SH-SY5Y (cell line): Measurements from ENCODE around the gene EDC3.

Experiments used
- GATA2 ChIP-seq: IDR thresholded peaks from 2 replicates; pipeline ENCODE4 v1.6.1; 2011; ENCODE audit warnings: mild to moderate bottlenecking, low read depth, low read length
- GATA3 ChIP-seq: IDR thresholded peaks from 2 replicates; pipeline ENCODE4 v1.6.1; 2011; ENCODE audit warnings: low read depth, mild to moderate bottlenecking, low read length, moderate library complexity

DNA sequence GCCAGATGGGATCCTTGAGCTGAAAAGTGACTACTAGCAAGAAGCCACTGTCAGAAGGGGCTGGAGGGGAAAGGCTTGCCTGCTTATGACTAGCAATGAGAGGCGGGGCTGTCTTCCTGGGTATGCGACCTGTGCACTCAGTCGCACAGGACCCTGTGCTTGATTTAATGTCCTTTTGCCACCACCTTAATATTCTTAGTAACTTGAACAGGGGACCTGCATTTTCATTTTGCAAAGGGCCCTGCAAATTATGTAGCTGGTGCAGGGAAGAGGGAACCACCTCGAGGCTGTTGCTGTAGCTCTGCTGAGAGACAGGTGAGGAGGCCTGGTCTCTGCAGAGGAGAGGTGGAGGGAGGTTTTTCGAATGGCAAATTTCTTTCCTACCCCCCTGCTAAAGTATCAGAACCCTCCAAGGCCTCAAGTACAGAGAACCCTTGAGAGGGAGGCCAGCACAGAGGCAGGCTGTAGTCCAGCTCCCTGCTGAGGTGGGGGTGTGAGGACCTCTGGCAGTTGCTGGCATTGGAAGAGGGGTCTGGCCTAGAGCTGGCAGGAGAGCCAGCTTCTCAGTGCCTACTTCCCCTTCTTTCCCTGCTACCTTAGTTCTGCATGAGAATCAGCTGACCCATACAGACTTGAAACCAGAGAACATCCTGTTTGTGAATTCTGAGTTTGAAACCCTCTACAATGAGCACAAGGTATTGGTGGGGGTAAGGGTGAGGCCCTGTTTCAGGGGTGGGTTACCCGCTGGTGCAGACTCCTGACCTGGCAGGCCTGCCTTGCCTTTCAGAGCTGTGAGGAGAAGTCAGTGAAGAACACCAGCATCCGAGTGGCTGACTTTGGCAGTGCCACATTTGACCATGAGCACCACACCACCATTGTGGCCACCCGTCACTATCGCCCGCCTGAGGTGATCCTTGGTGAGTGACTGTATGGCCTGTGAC lies 68.8 kb downstream of the EDC3 start:
- TF ChIP-seq GATA2 (no peak), GATA3 (no peak)
